Measurements from ENCODE around the gene IL13RA1. TPM values are rescaled to one million over a fixed set of nuclear protein-coding genes. Genes with fewer than 3 reads are reported as not detected.
A peak's percentile ranks its signal among the peaks of the same experiment; 100 is the strongest.
"Not testable (repeated sequence)": the region's sequence is repeated elsewhere in the genome, so short reads cannot be mapped to it uniquely, and the experiment has no call there.

The IL13RA1 gene
- total RNA-seq, 6 experiments from 2014 or later, result 55.2 to 76.7 (median 66.8) TPM

DNA sequence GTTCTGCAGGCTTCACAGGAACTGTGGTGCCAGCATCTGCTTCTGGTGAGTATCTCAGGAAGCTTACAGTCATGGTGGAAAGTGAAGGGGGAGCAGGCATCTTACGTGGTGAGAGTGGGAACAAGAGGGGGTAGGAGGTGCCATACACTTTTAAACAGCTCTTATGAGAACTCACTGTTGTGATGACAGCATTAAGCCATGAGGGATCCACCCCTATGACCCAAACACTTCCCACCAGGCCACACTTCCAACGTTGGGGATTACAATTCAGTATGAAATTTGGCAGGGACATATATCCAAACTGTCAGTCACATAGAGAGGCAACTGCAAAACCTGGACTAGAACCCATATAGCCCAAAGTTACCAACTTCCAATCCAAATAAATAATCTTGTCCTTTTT is 53.1 kb downstream of the IL13RA1 start:
- no peak for DNase-seq
- Mint-ChIP-seq H3K27ac (peak overlapping the region; percentile 43), H3K4me3 (no peak overlapping the region), H3K36me3 (ENCODE audit: low read depth) (0 out of 2 replicates have a peak, but pooled peaks cover 9% of the 10 kb centered on the region), H3K4me1 (ENCODE audit: low read depth) (peaks cover 12% of the 10 kb centered on the region), H3K27me3 (ENCODE audit: insufficient read depth) (no peaks in the 10 kb centered on the region), H3K9me3 (no peaks in the 10 kb centered on the region)
- TF ChIP-seq, protein P1, sequence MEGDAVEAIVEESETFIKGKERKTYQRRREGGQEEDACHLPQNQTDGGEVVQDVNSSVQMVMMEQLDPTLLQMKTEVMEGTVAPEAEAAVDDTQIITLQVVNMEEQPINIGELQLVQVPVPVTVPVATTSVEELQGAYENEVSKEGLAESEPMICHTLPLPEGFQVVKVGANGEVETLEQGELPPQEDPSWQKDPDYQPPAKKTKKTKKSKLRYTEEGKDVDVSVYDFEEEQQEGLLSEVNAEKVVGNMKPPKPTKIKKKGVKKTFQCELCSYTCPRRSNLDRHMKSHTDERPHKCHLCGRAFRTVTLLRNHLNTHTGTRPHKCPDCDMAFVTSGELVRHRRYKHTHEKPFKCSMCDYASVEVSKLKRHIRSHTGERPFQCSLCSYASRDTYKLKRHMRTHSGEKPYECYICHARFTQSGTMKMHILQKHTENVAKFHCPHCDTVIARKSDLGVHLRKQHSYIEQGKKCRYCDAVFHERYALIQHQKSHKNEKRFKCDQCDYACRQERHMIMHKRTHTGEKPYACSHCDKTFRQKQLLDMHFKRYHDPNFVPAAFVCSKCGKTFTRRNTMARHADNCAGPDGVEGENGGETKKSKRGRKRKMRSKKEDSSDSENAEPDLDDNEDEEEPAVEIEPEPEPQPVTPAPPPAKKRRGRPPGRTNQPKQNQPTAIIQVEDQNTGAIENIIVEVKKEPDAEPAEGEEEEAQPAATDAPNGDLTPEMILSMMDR (IDR thresholded peaks at IDR 0.05), result no peak

DNA sequence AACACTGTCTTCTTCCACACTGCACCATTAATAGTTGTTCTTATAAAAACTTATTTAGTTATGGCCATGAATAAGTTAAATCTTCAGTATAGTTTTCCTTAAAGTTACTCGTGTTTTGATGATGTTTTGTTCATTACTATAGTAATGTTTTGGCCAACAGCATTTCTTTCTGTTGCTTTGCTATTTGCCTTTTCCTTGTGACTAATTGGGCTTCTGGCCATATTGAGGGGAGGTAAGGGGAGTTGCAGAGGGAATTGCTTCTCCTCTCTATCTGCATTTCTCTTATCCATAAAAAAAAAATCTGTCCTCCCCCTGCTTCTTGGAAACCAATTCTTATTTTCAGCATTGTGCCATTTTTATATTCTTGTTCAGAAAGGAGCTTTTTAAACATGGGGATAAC is 53.5 kb downstream of the IL13RA1 start:
- Mint-ChIP-seq H3K9me3 (no peaks in the 10 kb centered on the region), H3K4me1 (ENCODE audit: low read depth) (peaks cover 12% of the 10 kb centered on the region), H3K36me3 (ENCODE audit: low read depth) (0 out of 2 replicates have a peak, but pooled peaks cover 9% of the 10 kb centered on the region), H3K27me3 (ENCODE audit: insufficient read depth) (no peaks in the 10 kb centered on the region), H3K4me3 (no peak overlapping the region), H3K27ac (peak overlapping the region; percentile 43)
- no peak for DNase-seq
- TF ChIP-seq, protein P1 (IDR thresholded peaks at IDR 0.05), result no peak

DNA sequence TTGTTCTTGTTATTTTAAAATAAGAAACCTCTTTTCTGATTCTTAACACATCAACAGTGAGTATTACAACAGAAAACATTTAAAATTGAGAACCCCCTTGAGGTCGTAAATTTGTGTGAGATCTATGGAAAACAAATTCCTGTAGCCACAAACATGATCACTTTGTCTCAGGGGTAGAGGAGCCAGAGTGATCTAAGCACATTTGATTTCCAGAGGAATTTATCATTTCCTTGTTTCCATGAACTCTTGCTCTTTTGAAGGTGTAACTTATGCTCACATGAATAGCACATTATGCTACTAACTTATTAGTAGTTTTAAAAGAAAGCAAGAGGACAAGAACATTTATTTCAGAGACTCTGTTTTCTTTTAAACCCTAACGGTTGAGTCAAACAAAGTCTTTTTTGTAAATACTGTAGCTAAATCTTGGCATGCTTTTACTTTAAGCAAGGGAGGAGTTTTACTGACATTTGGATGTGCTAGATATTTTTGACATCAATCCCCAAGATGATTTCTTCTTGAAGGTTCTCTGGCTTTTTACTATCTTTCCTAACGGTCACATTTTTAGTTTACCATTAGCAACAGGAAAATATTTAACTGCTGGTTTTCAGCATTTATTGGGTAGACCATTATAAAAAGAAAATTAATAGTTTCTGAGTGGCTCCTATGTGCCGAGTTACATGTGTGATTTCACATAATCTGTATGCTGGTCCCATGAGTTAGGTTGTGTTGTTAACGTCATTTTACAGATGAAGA is 68.3 kb downstream of the IL13RA1 start:
- Mint-ChIP-seq H3K27me3 (ENCODE audit: insufficient read depth) (no peaks in the 10 kb centered on the region), H3K4me1 (ENCODE audit: low read depth) (no peaks in the 10 kb centered on the region), H3K4me3 (no peak overlapping the region), H3K27ac (no peak overlapping the region), H3K9me3 (no peaks in the 10 kb centered on the region), H3K36me3 (ENCODE audit: low read depth) (no peaks in the 10 kb centered on the region)
- TF ChIP-seq, protein P1 (IDR thresholded peaks at IDR 0.05), result no peak
- DNase-seq, result no peak

DNA sequence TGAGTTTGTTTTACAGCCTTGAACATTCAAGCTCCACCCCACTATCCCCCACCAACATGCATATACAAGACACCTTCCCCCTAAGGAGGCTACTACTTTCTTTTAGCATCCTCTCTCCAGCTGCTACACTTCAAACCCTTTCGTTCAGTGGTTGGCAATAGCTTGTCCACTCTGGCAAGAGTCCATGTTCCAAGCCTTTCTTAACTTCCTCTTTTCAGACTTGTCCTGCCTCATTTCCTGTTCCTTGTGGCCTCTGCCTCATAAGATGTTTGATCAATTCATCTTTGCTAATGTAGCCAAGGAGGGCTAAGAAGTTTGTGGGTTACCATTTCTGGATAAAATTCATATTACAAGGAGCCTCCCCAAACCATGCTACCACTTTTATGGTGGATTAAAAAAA is 75.5 kb downstream of the IL13RA1 start:
- TF ChIP-seq, protein P1 (IDR thresholded peaks at IDR 0.05), result no peak
- Mint-ChIP-seq H3K27ac (no peak overlapping the region), H3K36me3 (ENCODE audit: low read depth) (no peaks in the 10 kb centered on the region; the same call in 1 of the 2 replicates), H3K27me3 (ENCODE audit: insufficient read depth) (peaks cover 2% of the 10 kb centered on the region), H3K4me3 (no peak overlapping the region), H3K9me3 (no peaks in the 10 kb centered on the region), H3K4me1 (ENCODE audit: low read depth) (peaks cover 32% of the 10 kb centered on the region)
- DNase-seq, result no peak

DNA sequence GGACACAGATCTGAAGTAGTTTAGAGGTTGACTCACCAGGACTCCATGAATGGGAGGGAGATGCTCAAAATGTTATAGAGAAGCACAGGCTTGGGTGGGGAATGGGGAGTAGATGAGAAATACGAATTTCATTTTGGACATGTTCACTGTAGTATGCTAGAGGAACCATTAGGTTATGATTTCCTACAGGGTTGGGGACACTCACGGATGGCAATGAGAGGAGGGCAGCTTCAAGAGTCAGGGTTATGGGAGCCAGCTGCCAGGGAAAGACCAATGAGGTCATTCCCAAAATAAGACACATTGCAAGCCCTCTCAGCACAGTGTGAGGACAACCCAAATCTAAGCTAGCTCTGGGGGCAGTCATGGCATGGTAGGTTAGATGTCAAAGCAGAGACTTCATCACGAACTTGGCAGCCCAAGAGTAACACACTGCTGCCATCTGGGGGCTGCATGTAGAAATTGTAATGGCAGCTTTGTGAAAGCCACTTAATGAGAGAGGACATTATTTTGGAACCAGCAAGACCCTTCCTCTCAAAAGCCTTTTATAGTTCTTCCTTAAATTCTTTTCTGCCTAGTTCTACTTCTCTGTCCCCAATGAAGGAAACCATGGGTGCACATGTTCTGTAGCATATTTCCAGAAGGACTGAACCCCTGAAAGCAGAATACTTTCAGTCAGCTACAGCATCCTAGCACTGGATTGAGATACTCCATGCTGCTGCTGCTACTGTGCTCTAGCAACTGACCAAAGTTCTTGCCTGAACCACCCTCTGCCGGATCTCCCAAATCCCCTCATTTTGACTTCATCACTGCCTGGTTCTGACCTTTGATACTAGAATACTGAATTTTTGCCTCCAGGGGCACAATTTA is 80.0 kb downstream of the IL13RA1 start:
- peaks cover 32% of the 10 kb centered on the region for H3K4me1 Mint-ChIP-seq (ENCODE audit: low read depth)
- H3K9me3 Mint-ChIP-seq, result no peaks in the 10 kb centered on the region
- H3K36me3 Mint-ChIP-seq (ENCODE audit: low read depth), result no peaks in the 10 kb centered on the region; the same call in 1 of the 2 replicates
- H3K27ac Mint-ChIP-seq, result no peak overlapping the region
- peak; percentile 17 for DNase-seq
- TF ChIP-seq, protein P1 (IDR thresholded peaks at IDR 0.05), result peak; percentile 76
- H3K27me3 Mint-ChIP-seq (ENCODE audit: insufficient read depth), result peaks cover 2% of the 10 kb centered on the region
- no peak overlapping the region for H3K4me3 Mint-ChIP-seq

DNA sequence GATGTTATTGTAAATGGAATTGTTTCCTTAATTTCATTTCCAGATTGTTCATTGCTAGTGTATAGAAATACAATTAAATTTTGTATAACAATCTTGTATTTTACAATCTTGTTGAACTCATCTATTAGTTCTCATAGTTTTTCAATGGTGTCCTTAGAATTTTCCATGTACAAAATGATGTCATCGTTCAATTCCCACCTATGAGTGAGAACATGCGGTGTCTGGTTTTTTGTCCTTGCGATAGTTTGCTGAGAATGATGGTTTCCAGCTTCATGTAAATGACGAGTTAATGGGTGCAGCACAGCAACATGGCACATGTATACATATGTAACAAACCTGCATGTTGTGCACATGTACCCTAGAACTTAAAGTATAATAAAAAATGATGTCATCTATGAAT is 89.9 kb downstream of the IL13RA1 start:
- H3K27me3 Mint-ChIP-seq (ENCODE audit: insufficient read depth); H3K36me3 Mint-ChIP-seq (ENCODE audit: low read depth); H3K4me3 Mint-ChIP-seq; H3K4me1 Mint-ChIP-seq (ENCODE audit: low read depth); H3K27ac Mint-ChIP-seq; DNase-seq; H3K9me3 Mint-ChIP-seq: not testable (repeated sequence)
